Stimulated activated naive CD8-positive, alpha-beta T cell treated with anti-CD3 and anti-CD28 coated beads, Interleukin-15, Interleukin-2, amounts not matched to agents 100 U/mL and 50 U/mL, for 24 hours (primary cell): ENCODE data around the gene CAMK2B.
A peak's percentile ranks its signal among the peaks of the same experiment; 100 is the strongest.

Experiments used
- ATAC-seq: fragments of 150-1000 bp; cut with Tn5 transposase; one replicate; pipeline ENCODE4 v1.10.0; 2021
- DNase-seq: peaks from one replicate; pipeline ENCODE4 v3.0.0; 2021

Gene CAMK2B

DNA sequence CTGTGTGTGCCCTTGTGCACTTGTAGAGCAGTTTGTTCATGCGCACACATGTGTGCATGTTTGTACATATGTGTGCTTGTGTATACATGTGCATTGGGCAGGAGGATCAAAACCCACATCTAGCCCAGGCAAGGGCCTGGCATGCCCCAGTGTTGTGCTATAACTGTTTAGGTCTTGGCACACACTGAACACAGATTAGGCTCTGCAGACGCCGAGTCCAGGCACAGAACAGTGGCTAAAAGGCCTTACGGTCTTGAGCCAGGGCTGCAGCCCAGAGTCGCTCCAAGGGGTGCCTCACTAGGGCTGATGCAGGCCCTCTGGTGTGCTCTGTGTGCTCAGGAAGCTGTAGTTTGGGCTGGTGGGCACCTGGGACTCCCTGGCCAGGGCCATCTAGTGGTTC is 68.9 kb downstream of the CAMK2B start:
- ATAC-seq (no peak), DNase-seq (no peak)

DNA sequence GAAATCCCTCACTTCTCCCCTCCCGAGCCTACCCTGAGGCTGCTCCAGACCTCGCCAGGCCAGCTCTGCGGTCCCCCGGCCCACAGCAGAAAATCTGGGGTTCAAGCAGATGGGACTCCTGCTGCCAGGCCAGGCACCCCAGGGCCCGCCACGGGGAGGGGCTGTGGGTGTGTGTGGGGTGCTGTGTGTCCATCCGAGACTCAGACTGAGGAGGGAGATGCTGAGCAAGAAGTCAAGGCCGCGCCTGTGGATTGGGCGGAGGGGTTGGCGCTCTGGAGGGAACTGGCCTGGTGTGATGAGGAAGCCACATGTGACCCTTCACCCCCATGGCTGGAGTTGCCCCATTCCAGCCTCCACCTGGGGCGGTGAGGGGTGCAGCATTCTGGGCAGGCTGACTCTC is 73.5 kb downstream of the CAMK2B start:
- ATAC-seq (no peak), DNase-seq (no peak)

DNA sequence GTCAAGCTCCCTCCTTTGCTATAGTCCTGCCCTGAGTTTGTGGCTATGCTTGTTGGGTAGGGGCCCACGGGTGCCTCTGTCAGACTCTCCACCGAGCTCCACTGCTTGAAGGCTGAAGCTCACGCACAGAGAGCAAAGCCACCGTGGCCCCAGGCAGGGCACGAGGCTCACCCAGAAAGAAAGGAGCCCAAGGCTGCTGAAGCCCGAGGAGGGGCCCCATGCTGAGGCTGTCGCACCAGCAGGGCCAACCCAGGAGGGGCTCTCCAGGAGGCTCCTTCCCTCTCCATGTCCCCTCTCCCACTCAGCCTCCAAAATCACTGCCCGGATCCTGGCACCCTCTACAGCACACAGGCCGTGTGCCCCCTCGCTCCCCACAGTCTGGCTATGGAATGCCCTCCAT is 74.1 kb downstream of the CAMK2B start:
- ATAC-seq (no peak), DNase-seq (no peak)

DNA sequence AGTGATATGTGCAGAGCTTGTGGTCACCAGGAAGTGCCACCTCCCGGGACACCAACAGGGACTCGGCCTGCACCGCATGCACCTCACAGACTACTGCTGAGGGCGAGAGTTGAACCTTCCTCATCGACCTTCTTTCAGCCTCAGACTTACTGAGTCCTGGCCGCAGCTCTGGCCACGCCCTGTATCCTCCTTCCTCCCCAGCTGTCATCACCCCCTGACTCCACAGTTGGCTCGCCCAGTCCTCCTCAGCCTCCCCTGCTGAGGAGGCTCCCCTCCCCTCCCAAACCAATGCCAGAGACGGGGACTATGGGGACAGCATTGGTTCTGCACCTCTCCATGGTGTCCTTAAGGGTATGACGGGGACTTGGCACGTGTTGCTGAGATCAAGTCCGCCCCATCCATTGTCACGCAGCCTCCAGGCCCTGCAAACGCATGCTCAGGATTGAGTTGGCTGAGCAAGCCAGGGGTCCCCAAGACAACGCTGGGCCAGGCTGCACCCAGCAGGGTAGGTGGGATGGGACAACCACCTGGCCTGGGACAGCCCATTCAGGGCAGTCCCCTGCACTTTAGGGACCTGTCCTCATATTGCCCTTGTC is 75.7 kb downstream of the CAMK2B start:
- no peak for DNase-seq
- no peak for ATAC-seq

DNA sequence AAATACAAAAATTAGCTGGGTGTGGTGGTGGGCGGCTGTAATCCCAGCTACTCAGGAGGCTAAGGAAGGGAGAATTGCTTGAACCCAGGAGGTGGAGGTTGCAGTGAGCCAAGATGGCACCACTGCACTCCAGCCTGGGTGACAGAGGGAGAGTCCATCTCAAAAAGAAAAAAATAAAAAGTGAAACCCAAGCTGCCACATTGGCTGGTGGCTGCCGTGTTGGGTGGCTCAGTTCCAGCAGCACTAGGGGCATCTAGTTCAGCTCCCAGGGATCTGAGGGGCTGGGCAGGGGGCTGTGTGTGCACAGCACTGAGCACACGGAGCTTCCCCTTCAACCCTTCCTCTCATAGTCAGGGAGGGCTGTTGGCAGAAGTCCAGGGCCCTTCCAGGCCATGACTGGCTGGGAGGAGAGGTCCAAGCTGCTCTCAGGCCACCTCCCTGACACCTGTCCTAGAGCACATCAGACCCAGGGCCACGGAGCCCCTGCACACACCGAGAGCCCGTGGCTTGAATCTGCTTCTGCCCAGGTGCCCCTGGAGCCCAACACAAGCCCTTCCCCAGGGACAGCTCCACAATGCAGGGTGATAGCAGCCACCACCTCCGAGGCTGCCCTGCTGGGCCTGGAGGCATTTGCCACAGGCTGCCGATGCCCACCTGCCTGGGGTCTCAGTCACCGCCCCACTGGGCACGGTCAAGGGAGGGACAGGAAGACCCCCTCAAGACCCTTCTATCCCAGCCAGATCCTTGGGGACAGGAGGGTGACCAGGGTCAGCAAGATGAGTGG is 77.3 kb downstream of the CAMK2B start:
- DNase-seq (no peak), ATAC-seq (no peak)

DNA sequence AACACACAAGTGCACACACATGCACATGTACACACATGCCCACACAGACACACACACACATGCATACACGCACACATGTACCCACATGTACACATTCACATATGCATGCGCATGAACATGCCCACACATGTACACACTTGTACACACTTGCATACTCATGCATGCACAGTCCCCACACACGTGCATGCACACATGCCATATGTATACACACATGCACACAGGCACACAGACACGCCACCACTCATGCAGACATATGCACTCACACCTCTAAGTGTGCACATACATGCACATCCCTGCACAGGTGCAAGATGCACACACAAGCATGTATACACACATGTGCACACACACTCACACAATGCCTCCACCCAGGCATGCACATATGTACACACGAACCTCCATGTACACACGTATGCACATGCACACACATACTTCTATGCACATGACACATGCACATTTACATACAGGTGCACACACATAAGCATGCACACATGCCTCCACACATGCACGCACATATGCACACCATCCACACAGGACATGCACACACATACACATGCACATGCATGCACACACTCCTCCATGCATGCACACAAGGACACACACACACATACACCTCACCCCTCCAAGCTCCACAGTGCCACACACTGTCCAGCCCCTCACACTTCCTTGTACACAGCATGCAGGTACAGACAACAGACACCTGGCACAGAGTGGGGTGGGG is 78.8 kb downstream of the CAMK2B start:
- ATAC-seq (no peak), DNase-seq (no peak)

DNA sequence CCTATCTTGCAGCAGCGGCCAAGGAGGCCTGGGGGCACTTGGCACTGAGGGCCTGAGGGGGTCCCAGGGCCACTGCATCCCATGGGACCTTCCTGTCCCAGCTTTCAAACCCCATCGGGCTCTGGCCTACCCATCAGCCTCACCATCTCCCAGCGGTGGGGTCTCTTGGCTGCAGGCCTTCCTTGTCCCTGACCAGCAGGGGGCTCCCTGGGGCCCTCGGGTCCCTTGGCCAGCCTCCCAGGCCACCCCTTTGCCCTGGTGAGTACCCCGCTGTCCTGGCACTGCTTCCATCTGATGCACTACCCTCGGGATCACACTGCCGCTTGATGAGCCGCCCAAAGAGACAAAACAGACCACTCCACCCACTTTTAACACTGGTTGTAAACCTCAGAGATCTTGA is 81.1 kb downstream of the CAMK2B start:
- peak; percentile 64 for DNase-seq
- no peak for ATAC-seq

DNA sequence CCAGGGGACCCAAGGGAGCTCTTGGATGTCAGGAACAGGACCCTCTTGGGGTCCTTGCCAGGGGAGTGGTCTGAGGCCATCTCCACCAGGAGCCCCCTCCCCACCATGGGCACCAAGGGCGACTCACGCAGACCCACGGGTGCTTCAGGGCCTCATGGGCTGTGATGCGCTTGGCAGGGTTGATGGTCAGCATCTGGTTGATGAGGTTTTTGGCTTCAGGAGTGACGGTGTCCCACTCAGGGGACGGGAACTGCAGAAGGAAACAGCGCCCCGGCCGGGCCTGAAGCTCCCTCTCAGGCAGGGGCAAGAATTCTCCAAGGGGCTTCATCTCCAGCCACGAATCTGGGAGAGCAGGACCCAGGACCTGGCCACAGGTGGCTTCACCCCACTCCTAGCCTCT is 83.3 kb downstream of the CAMK2B start:
- ATAC-seq (no peak), DNase-seq (no peak)

DNA sequence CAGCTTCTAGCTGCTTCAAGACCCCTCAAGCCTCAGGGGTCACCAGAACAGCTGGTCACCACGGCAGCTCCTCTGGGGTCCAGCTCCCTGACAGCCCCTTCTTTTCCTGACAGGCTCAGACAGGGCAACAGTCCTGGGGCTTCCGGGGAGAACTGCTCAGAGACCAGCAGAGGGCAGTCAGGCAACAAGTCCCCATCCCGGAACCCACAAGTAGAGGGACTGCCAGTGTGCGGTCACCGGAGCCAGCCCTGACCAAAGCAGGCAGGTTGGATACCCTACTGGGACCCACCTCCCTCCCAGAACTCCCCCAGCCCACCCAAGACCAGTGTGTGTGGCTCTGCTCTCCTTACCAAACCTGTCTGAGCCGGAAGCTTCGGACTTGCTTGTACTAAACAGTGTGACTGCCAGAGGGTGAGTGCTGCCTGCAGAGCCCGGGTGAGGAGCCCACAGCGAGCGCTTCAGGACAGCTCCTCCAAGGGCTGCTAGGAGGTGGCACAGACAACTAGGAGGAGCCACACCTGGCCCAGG is 84.3 kb downstream of the CAMK2B start:
- DNase-seq (peak; percentile 67), ATAC-seq (peak; percentile 81)

DNA sequence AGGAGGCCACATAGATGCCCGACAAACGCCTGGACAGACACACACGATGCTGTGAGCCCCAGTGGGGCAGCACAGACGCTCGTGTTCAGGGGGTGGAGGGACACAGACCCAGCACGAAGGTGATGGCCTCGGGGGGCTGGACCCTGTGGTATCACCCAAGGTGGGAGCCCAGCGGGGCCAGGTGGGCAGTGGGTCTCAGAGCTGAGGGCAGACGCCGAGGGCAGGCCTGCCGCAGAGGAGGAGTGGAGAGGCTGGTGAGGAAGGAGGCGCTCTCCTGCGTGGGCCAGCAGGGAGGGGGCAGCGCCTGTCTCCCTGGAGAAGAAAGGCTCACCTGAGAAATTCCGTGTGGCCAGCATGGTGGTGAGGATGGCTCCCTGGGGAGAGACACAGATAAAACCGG is 85.0 kb downstream of the CAMK2B start:
- ATAC-seq (no peak), DNase-seq (no peak)

DNA sequence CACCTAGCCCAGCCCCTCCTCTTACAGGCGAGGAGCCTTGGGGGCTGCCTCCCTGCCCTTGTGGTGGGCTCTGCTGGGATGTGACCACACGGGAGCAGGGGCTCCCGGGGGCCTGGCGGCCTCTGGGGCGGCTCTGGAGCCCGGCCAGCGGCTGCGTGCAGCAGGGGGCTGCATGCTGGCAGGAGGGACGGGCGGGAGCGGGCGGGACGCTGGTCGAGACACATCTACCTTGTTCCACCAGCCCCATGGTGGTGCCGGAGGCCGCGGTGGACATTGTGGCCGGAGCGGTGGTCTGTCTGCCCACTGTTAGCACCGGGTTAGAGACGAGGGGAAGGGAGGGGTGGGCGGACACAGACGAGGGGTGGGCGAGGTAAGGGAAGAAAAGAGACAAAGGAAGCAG is 86.0 kb downstream of the CAMK2B start:
- no peak for DNase-seq
- ATAC-seq = no peak

DNA sequence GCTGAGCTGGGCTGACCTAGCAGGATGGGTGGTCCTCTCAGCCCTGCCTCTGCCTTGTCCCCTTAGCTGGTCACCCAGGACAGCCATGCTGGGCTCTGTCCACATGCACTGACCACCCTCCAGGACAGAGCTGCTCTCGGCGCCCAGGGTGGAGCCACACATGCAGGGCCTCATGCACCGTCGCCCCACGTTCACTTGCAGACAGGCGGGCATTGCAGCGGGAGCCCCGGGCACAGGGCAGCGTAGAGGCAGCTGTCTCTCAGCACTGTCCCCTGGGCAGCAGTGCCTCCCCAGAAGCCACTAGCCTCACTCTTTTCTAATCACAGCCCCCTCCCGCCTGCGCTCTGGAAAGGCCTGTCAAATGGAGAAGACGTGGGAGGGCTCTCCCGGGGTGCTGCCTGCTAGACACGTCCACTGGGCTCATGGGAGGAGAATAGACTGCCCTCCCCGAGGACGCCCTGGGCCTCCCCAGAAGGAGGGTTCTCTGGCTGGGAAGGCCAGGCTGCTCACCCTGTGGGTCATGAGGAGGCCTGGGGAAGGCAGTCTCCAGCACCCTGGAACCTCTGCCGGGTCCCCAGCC is 87.2 kb downstream of the CAMK2B start:
- no peak for DNase-seq
- ATAC-seq = no peak

DNA sequence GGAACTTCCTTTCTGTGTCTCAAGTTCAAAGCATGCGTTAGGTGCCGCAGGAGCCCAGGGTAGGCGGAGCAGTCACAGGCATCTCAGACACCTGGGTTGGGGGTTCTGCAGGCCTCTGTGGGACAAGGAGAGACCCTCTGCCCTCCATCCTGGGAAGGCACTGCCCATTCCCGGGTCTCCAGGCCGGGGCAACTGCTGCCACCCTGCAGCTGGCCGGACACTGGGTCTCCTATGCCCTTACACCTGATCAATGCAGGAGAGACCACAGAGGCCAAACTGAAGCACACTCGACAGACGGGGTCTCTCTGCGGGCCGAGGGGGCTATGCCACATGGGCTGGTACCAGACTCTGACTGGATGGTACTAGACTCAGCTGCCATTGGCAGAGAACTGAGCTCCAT is 87.7 kb downstream of the CAMK2B start:
- DNase-seq = no peak
- no peak for ATAC-seq

DNA sequence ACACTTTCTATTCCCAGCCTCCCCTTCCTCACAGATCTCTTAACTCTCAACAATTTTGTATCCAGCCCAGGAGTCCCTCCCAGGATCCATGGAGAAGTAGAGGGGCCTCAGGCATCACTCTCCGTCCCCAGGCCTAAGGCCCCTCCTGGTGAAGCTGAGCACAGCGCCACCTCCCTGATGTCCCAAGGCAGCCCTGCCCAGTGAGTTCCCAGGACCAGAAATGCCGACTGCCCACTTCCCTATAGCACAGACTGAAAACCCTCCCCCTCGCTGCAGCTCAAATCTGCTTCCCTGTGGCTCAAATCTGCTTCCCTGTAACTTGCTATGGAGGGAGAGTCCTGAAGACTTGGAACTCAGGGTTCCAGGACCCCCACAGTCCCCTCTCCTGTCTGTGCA is 89.1 kb downstream of the CAMK2B start:
- ATAC-seq (no peak), DNase-seq (no peak)

DNA sequence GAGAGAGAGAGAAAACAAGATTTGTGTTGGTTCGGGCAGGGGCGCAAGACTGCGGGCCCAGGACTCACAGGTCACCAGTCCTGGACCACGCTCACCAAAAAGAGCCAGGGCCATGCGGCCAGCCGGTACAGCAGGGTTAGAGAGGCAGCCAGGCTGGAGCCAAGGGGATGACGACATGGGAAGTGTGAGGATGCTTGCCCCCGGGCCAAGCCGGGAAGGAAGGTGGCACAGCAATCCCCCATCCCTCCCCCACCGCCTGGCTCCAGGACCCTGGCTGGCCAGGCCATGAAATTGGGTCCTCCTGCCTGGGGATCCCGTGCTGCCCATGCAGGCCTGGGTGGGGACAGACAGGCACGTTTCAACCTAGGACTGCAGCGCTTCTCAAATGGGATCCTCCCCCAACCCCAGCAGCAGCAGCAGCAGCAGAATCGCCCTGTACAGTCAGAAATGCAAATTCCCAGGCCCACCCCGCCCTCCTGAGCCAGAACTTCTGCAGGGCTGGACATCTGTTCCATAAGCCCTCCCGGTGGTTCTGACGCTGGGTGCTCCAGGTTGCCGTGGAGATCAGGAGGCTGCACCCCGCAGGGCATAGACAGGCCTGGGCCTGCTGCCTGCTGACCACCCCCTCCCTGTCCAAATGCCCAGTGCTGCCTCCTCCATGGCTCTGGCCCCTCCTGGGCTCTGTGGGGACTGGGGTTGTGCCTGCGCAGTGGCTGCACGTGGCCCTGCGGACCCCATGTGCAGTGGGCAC is 89.6 kb downstream of the CAMK2B start:
- ATAC-seq = no peak

DNA sequence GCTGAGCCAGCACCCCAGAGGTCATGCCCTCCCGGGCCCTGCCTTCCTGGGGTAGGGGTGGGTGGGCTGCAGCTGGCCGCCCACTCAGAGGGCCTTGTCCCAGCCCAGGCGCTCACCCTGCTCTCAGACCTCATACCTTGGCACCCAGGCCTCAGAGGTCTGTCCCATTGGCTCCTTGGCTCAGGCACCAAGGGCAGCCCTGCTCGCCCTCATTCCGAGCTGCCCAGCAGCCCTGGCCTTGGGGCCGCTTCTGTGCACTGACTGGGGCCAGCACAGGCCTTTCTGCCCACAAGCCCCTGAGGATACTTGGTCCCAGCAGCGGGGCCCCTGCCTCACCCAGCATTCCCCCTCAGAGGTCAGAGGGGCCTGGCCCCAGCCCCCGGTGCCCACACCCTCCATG is 90.3 kb downstream of the CAMK2B start:
- ATAC-seq (no peak), DNase-seq (no peak)

More for the DNA sequence above, 89.6 kb downstream of the CAMK2B start:
- no peak for DNase-seq

DNA sequence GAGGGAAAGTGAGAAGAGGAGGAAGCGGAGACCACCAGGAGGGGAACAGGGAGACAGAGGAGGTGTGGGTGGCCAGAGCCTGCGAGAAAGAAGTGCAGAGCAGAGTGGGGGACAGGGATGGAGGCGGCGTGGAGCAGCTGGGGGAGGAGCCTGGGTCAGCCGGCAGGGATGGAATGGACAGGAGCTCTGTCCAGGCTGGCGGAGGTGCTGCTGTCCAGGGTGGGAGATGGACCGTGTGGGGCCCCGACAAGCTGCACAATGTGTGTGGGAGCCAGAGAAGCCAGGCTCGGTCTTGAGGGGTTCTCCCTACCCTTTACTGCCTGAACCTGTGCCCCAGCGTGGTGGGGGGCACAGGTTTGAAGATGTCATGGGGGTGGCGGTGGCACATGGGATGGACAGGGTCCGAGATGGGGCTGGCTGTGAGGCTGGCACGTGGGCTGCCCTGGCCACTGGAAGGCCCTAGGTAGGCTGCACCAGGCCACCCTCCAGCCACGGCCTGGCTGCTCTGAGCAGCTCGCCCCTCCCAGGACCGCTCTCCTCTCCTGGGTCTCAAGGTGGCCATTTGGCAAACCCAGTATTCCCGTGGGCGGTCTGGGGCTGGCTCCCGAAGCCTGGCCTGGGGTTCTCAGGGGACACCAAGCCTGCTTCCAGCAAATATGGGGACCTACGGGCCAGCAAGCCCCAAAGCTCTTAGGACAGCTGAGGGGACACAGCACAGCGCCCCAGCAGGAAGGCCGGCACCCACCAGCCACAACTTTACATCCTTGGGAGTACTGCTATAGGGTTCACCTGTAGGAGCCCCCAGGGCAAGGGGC is 92.3 kb downstream of the CAMK2B start:
- no peak for DNase-seq
- no peak for ATAC-seq

DNA sequence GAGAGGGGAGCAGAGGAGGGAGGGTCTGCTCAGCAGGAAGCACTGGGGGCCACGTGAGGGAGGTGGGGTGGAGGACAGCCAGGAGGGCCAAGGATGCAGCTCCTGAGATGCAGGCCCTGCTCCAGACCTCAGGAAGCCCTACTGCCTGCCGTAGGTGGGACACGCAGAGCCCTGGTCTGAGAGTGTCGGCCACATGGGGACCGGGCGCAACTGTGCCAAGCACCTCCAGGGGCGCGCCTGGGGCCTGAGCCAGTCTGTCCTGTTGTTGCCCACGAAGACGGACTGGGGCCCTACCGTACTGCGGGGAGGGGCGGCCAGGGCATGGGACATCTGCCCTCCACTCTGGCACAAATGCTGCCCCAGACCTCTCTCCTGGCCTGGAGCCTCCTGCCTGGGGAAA is 93.0 kb downstream of the CAMK2B start:
- ATAC-seq (no peak), DNase-seq (no peak)

DNA sequence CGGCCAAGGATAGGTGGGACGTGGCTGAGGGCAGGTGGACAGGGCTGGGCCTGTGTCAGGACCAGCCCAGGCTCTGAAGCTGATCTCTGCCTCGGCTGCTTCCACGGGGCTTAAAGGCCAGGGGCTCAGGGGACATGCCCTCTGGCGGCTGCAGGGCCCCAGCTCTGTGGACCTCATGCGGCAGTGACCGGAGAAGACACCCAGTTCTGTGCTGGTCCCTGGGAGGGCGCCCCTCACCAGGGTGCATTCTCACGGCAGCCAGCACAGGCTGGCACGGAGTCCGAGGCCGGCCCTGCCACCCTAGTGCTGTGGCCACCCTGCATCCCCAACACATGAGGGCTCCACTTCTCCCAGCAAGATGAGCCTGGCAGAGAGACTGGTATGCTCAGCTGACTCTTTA is 94.3 kb downstream of the CAMK2B start:
- no peak for DNase-seq

DNA sequence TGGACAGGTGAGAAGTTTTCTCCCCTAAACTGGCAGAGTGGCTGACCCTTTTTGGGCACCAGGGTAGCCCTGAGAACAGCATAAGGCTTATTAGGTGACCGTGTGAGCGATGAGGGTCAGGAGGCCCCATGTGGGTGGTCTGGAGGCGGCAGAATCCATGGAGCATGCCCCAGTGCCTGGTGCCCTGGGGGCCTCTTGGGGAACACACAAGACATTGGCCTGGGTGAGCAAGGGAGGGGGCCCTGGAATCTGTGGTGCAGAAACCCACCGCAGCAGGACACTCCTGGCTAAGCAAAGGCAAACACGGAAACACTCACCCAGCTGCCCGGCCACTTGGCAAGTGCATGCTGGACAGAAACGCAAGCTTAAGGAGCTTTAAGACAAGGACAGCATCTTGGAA is 95.1 kb downstream of the CAMK2B start:
- ATAC-seq = no peak

More for the DNA sequence above, 94.3 kb downstream of the CAMK2B start:
- ATAC-seq = no peak

DNA sequence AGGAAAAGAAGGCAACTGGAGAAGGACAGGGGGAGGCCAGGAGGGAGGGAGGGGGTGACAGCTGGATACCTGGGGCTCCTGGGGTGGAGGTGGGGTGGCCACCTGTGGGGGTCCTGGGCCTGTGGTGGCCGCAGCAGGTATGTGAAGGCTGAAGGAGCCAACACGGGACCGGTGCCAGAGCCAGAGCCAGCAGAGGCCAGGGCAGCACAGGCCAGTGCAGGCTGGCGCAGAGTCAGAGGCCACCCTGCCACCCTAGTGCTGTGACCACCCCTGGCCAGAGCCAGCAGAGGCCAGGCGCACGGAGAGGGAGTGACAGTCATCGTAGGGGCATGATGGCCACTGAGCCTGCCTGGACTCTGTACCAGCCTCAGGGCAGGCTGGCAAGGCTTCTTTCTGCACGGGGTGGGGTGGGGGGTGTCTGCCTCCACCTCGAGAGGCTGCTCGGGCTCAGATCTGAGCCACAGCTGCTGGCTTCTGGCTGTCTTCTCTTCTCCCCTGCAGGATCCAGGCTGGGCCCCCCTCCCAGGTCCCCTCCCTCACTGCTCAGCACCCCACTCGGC is 95.8 kb downstream of the CAMK2B start:
- DNase-seq (no peak), ATAC-seq (no peak)

More for the DNA sequence above, 95.1 kb downstream of the CAMK2B start:
- no peak for DNase-seq
